ENCODE results near the gene XPO1. TPM values are rescaled to one million over a fixed set of nuclear protein-coding genes. Genes with fewer than 3 reads are reported as not detected.

XPO1 gene
- total RNA-seq (2022; extraction: Qiagen RNA extraction; ENCODE audit: low read depth) = 57.5 to 134 TPM (median 124 TPM) in 5 replicates

GRCh38 chr2:61538200-61538919, at the start of gene XPO1:
Gene XPO1 (minus strand): TSS chr2:61538356. CDS start chr2:61533897, 4,459 bp downstream.

GRCh38 chr2:61470965-61471904, 66.9 kb downstream of the XPO1 start, which contains the start of gene USP34:
Gene USP34 (minus strand): TSS chr2:61471087. CDS start chr2:61470692, 395 bp downstream.

Other genes starting within 250 kb of the XPO1 start
- gene USP34, start 67.3 kb downstream of the XPO1 start, total RNA-seq (2022; extraction: Qiagen RNA extraction; ENCODE audit: low read depth) = 40.4 to 56.0 TPM (median 48.5 TPM) in 5 replicates